ENCODE measurements around the gene PCDH8. TPM values are rescaled to one million over a fixed set of nuclear protein-coding genes. Genes with fewer than 3 reads are reported as not detected.

PCDH8 gene, protein sequence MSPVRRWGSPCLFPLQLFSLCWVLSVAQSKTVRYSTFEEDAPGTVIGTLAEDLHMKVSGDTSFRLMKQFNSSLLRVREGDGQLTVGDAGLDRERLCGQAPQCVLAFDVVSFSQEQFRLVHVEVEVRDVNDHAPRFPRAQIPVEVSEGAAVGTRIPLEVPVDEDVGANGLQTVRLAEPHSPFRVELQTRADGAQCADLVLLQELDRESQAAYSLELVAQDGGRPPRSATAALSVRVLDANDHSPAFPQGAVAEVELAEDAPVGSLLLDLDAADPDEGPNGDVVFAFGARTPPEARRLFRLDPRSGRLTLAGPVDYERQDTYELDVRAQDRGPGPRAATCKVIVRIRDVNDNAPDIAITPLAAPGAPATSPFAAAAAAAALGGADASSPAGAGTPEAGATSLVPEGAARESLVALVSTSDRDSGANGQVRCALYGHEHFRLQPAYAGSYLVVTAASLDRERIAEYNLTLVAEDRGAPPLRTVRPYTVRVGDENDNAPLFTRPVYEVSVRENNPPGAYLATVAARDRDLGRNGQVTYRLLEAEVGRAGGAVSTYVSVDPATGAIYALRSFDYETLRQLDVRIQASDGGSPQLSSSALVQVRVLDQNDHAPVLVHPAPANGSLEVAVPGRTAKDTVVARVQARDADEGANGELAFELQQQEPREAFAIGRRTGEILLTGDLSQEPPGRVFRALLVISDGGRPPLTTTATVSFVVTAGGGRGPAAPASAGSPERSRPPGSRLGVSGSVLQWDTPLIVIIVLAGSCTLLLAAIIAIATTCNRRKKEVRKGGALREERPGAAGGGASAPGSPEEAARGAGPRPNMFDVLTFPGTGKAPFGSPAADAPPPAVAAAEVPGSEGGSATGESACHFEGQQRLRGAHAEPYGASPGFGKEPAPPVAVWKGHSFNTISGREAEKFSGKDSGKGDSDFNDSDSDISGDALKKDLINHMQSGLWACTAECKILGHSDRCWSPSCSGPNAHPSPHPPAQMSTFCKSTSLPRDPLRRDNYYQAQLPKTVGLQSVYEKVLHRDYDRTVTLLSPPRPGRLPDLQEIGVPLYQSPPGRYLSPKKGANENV
- total RNA-seq = not detected
- long read RNA-seq = 0 reads

DNA sequence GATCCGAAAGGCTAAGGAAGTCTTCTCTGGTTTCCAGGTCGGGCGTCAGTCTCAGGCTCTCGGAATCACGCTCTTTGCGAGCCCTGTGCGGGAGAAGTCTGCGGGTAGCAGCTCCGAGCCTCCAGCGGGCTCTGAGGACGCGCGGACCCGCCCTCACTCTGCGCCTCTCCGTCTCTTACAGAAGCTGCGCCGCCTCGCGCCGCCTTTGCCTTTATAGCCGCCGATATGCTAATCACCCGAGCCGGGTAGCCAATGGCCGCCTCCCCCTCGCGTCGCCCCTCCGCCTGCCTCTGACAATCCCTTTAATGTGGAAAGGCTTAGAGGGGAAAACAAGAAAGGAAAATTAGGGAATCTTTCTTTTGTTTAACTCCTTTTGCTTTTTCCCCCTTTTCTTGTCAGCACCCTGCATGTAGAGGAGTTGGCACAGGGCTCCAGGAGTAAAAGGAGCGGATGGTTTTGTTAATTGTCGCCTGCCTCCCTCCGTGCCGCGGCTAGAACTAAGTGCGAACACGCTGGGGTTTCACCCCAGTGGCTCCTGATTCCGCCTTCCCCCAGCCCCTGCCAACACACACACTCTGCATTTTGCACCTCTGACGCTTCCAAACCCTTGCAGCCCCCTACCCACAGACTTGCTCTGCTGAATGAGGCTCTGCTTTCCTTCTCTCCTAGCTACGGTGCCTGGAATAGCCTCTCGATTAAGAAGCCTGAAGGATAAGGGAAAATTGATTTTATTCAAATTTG lies at the start of gene PCDH8:
PCDH8 (minus strand) TSS at position 186 of the 741 bp plus-strand sequence. CDS start 204 bp downstream, outside the sequence.
- Histone ChIP-seq H3K27me3 (peaks cover 7 to 60% of the 10 kb centered on the region in 2 donors), H3K27ac (no peak within 1 kb of the TSS), H3K4me1 (peaks cover 0 to 19% (median 3%) of the 10 kb centered on the region in 4 donors), H3K9me3 (no peaks in the 10 kb centered on the region), H3K36me3 (no peaks in the 10 kb centered on the region), H3K4me3 (no peak within 1 kb of the TSS)
- intact Hi-C loops (cut with DNase I) = no loop called here
- ATAC-seq (no peak), DNase-seq (no peak)
- no peak for TF ChIP-seq POLR2A (IDR thresholded peaks at IDR 0.05)
- TF ChIP-seq, protein P1, sequence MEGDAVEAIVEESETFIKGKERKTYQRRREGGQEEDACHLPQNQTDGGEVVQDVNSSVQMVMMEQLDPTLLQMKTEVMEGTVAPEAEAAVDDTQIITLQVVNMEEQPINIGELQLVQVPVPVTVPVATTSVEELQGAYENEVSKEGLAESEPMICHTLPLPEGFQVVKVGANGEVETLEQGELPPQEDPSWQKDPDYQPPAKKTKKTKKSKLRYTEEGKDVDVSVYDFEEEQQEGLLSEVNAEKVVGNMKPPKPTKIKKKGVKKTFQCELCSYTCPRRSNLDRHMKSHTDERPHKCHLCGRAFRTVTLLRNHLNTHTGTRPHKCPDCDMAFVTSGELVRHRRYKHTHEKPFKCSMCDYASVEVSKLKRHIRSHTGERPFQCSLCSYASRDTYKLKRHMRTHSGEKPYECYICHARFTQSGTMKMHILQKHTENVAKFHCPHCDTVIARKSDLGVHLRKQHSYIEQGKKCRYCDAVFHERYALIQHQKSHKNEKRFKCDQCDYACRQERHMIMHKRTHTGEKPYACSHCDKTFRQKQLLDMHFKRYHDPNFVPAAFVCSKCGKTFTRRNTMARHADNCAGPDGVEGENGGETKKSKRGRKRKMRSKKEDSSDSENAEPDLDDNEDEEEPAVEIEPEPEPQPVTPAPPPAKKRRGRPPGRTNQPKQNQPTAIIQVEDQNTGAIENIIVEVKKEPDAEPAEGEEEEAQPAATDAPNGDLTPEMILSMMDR (IDR thresholded peaks at IDR 0.05) = no peak
- WGBS (ENCODE audit: insufficient coverage, low coverage, low lambda C conversion rate, missing lambda C conversion rate) = 1% methylated on average over 19 of the region's 41 CpGs

DNA sequence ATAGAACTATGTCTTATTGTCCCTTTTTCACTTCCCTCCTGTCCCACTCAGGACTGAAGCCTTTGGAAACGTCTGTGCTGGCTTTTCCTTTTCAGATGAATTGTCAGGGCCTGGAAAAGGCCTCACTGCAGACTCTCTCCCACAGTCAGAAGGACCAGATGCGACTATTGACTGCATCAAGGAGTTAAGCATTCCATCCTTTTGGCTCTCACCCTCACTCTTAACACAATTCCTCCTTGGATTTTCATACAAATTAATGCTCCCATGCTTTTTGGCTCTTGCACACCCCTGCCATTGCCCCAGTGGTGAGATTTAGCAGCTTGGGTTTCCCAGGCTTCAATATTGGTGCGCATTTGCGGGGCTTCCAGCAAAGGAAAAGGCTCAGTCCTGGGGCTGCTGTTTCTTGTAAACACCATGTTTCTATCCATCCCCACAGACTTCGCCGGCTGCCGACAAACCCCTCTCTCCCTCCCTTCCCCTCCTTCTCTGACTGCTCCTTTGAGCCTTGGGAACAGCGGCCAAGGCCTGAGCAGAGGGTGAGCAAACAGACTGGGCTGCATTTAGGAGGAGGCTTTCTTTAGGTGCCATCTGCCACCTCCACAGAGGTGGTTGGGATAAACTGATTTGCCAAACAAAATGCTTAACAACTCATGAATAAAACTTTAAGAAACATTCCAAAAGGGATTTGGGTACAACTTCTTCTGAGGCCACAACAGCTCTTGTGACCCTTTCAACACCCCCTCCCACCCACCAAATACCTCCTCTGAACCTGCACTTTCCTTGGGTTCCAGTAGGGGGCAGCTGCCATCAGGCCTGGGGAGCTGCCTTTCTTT lies 48.6 kb upstream of the PCDH8 start:
- Histone ChIP-seq H3K27me3 (no peaks in the 10 kb centered on the region), H3K9me3 (no peaks in the 10 kb centered on the region), H3K4me1 (no peaks in the 10 kb centered on the region), H3K27ac (no peak overlapping the region), H3K36me3 (no peaks in the 10 kb centered on the region), H3K4me3 (no peak overlapping the region)
- ATAC-seq (no peak), DNase-seq (no peak)
- intact Hi-C loops (cut with DNase I) = no loop called here
- no peak for TF ChIP-seq POLR2A (IDR thresholded peaks at IDR 0.05)
- TF ChIP-seq, protein P1 (IDR thresholded peaks at IDR 0.05) = peak; percentile 18 to 42 (median 30)
- WGBS (ENCODE audit: insufficient coverage, low coverage, low lambda C conversion rate, missing lambda C conversion rate) = 36% methylated on average over 8 of the region's 8 CpGs

DNA sequence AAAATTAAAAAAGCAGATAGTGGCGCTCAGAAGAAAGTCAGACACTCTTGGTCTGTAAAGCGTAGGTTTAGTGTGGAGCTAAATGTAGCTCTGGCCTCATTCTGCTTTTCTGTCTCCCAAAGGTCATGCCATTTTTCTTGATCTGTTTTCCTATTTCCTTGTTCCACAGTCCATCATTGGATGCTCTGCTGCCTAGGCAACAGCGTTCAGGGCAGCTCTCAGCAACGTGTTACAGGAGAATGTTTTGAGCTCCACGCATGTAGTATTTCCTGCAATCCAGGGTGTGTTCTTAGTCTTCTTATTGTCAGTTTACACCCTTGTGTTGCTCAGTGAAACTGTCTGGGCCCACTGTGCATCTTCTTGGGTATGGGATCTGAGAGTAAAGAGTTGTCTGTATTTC lies 46.0 kb upstream of the PCDH8 start:
- no peak for TF ChIP-seq POLR2A (IDR thresholded peaks at IDR 0.05)
- TF ChIP-seq, protein P1 (IDR thresholded peaks at IDR 0.05) = no peak
- 48% methylated on average over 4 of the region's 5 CpGs for WGBS (ENCODE audit: insufficient coverage, low coverage, low lambda C conversion rate, missing lambda C conversion rate)
- ATAC-seq (no peak), DNase-seq (no peak)
- no peaks in the 10 kb centered on the region for H3K27me3 ChIP-seq
- H3K4me1 ChIP-seq = no peaks in the 10 kb centered on the region
- no peak overlapping the region for H3K27ac ChIP-seq
- H3K36me3 ChIP-seq = no peaks in the 10 kb centered on the region
- intact Hi-C loops (cut with DNase I) = no loop called here
- no peaks in the 10 kb centered on the region for H3K9me3 ChIP-seq
- no peak overlapping the region for H3K4me3 ChIP-seq

All from right lobe of liver (tissue), 6 donors.